GM18508 (cell line): ENCODE results near the gene ELP4.

Experiments used
- ATAC-seq: cut with Tn5 transposase; IDR thresholded peaks from one replicate; pipeline ENCODE4 v1.9.1; 2021; ENCODE audit warnings: moderate number of reproducible peaks; ENCODE audit not compliant: insufficient read depth, unreplicated experiment

Gene ELP4

DNA sequence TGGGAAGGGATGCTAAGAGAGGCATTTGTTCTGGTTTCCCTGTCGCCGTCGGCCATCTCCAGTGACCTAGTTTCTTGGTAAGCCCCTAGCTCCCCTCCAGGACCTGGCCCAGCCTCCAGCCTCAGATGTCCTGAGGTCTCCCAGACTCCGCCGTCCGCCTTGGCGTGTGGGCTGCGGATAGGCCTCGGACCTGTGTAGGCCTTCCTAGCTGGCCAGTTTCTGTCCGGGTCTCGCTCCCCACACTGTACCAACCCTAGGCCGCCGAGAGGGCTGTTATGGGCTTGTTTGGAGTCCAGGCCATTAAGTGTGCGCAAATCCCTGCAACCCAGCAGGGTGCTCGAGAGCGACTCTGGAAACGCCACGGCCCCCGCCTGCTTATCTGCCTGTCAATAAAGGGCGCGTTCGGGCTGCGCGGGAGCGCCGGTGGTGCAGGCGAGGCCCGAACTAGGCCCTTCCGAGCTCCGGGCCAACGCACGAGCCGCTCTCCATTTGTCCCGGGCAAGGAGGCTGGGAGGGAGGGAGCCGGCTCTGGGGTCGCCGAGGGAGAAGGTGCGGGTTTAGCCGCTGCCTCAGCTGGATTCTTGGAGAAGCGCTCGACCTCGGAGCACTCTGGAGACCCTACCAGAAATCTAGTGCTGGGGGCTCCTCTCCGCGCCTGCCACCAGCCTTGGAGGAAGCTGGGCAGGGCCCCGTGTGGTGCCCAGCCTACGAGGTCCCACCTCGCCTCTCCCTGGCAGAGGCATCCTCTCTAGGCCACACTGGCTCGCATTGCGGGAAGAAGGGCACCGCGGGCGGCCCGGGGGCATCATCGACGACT lies 310.3 kb downstream of the ELP4 start:
- ATAC-seq = no peak

DNA sequence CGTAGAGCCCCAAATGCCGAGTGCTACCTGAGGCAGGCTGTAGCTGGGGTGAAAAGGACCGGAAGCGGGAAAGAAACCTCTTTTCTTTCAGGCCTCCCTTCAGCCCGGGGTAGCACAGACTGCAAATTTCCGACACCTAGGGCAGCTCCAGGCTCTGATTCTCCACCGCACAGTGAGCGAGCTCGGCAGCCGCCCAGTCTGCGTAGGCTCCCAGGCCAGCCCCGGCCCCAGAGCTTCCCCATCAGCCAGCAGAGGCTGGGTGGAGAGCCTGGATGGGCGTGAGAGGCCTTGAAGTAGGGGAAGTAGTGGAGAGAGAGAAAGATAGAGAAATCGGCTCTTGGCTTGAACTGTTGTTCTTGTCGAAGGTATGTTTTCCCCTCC lies 310.9 kb downstream of the ELP4 start:
- ATAC-seq = no peak

DNA sequence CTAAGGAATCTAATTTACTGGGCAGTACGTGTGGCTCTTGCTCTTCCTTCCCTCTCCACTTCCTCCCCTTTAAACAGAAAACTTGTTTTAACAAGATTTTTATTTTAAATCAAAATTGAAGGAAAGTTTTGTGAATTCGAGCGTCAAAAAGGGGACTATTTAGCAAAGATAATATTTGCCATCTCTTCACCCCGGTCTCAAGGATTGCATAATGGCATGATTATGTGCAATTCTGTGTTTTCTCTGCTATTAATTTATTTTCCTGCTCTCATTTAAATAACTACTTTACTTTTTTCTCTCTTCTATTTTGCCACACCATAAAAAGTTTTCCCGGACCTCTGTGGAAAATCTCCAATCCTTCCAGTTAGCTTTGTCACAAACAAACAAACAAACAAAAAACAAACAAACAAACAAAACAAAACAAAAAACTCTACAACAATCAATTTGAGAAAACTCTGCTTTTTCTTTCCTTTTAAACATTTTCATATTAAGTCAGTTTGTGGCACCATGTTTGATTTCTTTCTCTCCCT lies 311.7 kb downstream of the ELP4 start:
- ATAC-seq = no peak

DNA sequence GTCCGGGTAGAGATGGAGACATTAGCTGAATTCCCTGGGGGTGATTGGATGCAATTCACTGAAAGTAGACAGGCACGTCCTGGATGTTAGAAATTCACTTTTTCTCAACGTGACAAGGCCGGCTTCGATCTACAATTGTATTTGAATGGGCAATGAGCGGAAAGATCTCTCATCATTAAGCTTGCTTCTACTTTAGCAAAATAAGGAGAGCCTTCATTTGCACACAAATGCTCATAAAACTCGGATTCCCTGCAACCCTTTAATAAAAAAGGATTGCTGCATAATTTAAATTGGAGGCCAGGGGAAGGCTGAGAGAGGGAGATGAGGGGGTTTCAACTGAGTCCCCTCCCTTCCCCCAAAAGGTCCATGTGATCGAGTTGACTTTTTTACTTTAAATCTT lies 312.2 kb downstream of the ELP4 start:
- ATAC-seq = no peak

DNA sequence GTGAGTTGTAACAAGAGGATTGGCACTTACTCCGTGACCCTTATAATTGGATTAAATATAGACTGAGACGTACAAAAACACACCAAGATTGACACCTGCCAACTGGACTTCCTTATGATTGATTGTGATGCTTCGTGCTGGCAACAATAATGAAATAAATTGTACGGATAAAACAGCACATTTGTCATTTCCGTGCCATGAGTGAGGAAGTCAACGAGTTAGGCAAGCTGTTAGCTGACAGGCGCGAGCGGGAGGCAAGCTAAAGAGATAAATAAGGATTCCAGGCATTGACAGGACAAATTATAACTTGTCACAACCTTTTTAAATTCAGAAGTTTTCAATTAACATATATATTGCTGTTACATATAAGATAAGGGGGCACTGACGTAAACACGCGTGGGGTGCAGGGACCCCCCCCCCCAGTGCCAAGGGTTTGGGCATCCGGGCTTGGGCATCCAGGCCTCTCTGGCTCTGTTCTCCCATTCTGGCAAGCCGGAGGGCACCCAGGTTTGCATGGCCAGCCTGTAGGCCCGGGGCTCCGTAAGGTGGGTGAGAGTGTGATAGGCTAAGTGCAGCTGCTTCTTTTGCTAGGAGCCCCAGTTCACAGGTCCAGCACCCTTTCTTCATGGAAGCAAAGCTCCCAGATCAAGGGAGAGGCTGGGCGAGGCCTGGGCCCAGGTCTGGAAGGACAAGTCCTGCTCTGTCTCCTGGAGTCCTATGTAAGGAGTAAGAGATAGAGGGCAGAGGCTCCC lies 312.8 kb downstream of the ELP4 start:
- no peak for ATAC-seq

DNA sequence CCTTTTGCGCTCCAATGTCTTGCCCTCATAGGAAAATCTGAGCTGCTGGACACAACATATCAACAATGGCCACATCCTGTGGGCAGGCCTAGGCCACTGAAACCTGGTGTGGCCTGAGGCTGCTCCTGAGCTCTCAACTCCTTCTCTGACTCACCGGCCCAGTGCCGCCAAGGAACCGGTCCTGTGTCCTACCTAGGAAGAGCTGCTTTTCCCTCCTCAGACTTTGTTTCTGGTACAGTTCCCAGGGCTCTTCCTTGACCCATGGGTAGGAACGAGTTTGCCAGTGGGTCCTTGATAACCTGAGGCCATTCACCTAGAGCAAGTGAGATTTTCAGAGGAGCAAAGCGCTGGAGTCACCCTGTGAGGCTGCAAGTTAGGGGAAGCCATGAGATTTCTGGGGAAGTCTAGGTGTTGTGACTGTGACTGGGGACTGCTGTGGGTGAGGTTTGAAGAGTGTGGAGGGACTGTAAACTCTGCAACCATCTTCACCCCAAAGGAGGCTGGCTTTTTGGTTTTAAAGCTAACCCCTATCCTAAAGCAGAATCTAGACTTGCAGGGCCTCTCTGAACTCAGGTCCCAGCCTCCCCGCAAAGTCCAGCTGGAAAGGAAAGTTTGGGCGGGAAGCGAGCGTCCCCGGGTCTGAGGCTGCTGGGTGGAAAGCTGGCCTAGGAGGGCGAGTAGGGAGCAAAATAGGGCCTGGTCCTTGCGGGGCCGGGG lies 313.5 kb downstream of the ELP4 start:
- no peak for ATAC-seq

DNA sequence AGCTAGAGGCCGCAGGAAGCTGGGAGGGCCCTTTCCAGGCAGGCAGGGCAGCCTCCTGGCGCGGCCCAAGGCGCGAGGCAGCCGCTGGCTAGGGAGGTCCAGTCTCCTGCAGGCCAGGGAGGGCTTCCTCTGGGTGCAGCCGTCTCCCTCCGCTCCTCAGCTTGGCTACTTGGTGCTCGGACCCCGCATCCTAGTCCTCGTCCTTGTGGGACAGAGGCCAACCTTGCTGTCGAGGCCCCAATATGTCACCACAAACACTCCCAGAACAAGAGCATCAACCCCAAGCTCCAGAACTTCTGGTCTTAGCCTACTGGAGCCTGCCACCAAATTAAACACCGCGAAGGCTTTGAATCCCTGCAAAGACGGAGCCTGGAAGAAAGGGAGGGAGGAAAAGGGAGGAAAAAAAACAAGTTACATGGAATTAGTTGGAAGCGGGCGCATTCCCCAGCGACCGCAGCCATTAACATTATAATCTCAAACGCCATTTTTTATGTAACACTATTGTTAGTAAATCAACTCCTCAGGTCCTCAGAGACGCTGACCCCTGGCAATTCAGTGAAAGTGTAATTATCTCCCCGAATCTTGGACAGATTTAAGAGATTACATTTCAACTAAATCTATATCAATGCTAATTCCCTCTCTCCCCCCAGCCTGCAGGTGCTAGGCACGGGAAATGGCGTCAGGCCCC lies 314.2 kb downstream of the ELP4 start:
- no peak for ATAC-seq

DNA sequence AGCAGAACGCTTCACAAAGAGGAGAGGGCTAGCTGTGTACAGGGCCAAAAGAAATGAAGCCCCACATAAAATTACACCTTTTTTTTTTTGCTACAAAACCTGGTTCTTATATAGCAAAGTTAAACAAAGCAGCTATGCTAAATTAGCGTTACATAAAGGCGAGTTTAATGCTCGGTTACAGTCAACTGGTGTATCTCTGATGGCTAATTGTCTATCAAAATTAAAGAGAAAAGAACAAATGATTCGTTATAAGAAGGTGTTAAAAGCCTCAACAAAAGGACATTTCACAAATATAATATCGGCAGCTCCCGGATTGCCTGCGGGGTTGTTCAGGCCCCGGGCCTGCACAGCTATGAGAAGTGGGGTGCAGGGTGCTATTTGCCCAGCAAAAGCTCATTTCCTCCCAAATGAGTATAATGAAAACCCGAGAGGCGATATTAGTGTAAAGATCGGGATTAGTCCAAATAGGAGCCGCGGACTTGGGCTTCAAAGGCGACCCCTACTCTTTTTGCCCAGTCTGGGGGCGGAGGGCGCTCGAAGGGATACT lies 314.8 kb downstream of the ELP4 start:
- no peak for ATAC-seq

DNA sequence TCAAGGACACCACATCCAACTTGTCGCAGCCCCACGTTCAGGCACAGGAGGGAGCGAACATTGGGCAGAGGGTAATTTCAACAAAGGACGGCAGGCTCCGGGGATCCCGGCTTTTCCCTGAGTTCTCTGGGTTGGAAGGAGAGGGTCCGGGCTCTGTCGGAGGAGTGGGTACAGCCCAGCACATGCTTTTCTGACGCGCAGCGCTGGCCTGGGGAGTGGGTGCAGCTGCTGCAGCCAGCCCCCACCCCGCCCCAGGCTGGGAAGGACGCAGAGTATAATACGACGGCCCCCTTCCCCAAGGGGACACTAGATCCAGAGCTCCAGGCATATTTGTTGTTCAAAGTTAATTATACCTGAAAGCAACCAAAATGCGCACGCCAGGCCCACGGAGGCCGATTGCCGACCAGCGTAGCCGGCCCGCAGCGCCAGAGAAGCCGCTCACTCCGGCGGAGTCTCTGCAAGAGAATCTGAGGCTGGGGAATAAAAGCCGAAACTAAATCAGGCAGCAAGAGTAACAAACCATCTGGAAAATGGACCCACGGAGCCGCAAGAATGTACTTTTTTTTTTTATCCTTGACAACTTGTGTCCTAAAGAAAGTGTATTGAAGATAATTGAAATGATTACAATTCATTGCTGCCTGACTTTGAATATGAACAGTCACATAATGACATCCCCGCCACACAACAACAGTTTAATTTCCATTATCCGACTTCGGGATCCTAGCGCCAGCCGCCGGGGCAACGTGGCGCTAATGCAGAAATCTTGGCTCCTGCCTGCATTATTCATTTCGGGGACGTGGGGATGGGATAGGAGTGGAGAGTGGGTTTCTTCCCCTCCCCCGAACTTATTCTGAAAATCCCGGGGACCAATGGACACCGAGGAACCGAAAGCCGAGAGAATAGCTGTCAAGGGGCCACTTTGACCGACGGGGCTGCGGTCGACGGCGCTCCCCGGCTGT lies 315.6 kb downstream of the ELP4 start:
- no peak for ATAC-seq

DNA sequence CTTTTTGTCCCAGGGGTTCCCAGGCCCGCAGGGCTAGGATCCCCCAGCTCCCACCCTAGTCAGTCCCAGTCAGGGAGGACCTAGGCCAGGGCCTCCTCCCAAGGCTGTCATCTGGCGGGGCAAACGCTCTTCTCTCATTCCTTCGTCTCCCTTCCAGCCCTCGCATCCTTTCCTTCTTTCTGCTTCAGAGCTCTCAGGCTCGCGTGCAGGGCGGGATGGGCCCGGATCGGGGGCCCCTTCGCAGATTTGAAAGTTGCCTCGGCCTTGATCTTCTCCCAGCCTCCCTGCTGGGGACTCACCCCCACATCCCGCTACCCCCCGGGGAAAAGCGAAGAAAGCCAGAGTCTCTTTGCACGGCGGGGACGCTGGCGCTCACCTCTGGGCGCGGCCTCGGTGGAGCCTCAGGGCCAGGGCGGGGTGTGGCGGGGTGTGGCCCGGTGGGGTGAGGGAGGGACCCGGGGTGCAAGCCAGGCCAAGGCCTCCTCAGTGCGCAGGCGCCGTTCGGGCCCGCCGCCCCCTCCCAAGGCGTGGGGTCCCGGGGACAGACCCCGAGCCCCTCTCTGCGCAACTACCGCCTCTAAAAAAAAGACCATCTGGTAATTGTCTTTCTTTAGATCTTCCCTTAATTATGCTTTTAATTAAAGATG lies 316.4 kb downstream of the ELP4 start:
- no peak for ATAC-seq

DNA sequence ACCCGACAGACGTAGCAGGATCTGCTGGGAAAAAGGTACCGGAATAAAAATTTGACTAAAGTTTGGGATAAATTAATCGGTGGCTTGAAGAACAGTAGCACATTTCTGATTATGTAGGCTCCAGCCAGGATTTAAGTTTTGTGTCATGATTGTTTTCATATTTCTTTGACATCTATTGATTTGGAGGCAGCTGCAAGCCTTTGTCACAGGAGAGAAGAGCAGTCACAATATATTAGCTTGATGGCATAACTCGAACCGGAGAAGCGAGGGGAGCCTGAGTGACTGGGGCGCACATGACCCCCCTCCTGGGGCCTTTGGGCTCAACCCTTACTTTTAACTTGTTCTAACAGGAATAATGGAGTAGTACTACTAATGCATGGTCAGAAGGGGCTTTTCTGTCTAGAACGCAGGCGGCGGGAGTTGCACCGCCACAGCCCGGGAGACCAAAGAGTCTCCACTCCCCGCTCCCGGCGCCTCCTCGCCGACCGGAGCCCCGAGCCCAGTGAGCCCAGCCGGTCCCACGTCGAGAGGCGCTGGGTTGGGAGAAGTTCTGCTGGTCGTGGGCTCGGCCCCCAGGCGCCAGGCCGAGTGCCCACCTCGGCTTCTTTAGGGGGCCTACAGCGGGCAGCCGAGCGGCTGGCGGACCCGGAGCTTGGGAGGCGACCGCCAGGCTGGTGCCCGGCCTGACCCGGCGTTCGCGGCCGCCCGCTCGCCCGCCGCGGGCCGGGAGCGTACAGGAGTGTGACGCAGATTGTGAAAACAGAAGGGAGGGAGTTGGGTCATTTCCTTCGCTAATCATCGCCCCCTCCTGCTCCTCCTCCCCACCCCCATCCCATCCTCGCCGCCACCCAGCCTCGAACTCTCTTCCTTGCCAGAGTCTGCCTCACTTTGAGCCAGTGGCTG lies 317.2 kb downstream of the ELP4 start:
- no peak for ATAC-seq

DNA sequence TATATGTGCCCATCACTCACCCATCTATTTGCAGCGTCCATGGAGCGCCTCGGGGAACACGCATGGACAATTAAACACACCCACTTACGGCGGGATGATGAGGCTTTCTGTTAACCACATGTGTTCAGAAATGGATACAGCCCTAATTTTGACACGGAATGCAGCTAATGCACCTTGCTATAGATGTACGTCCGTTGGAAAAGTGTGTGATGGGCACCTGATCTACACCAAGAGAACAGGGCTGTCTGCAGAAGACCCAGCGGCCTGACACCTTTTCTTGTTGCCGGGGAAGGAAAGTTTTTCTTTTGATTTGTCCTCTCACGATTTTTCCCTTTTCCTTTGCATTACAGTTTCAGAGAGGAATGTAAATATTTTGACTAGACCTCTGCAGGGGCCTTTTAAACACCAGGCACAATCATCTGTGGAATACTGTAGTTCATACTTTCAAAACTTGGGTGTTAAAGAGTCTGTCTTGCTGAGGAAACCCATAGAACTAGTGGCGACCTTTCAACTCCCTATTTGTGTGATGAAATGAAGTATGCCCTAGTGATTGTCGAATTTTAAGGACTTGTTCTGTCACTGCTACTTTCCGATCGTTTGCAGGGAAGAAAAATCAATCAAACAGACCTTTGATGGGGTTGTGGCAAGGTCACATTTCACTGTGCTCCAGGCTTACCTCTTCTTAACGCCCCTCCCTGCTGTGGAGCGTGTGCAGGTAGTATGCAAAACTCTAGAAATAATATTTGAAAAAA lies 318.1 kb downstream of the ELP4 start:
- no peak for ATAC-seq

DNA sequence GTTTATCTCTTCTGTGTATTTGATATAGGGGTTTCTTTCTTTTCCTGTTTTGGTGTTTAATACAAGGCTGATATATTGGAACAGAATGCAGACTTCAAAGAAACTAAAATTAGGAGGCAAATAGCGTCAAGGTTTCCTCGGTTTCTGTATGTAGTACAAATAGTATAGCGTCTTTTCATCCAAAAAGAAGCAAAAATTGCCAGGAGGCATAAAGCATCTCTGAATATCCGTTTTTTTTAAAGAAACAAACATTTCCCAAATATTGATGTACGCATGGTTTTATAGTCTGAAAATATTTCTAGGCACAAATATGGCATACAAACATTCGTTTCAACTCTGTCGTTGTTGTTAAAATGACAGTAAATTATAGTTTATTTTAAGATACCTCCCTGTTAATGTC lies 318.6 kb downstream of the ELP4 start:
- ATAC-seq = no peak

DNA sequence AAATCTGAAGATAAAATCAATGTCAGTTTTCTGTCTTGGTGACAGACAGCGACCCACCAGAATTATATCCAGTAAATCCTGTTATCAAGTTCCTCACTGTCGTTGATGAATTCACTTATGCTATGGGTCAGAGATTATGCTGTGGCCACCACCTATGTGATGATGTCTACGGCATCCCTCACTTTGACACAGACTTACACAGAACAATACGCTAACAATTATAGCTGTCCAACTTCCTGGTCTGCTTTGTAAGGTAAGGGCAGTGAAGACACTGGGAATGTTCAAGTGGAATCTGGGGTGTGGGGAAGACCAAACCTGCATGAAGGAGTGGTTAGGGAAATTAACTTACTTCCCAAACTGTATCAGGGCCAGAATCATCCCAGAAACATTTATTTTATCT lies 320.8 kb downstream of the ELP4 start:
- ATAC-seq = no peak

DNA sequence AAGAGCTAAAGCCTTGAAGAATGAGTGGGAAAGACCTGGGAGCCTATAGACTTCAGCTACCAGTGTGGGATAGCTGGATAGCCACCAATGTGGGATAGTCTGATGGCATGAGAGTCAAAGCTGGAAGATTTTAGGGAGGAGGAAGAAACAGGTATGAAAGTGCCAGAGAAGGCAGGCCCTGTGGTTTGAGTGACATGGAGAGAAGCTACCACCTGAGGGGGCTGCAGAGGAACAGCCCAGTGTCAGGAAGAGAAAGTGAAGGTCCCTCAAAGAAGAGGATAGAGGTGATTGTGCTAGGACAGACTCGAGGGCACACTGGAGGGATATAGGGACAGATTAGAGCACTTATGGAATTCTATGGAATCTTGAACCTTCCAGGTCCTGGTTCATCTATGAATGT lies 324.7 kb downstream of the ELP4 start:
- no peak for ATAC-seq
